ENCODE measurements around the gene ATP5ME. TPM values are rescaled to one million over a fixed set of nuclear protein-coding genes. Genes with fewer than 3 reads are reported as not detected.

ATP5ME gene
- polyA plus RNA-seq, 3 donors, result 163 to 397 (median 367) TPM

GRCh38 chr4:657834-658667, 16.0 kb downstream of the ATP5ME start:
- Histone ChIP-seq H3K4me2 (replicated peaks; ENCODE audit: extremely low read depth, low read length, poor library complexity, severe bottlenecking) (no peak overlapping the region), H3K27me3 (ENCODE audit: control insufficient read depth in 2 of 2, insufficient read depth in 2 of 2, low read length in 2 of 2) (no peaks in the 10 kb centered on the region), H4K20me1 (ENCODE audit: insufficient read depth, low read length) (no peaks in the 10 kb centered on the region), H3K9ac (ENCODE audit: insufficient read depth, low read length, poor library complexity, severe bottlenecking) (no peak overlapping the region), H3K4me3 (replicated peaks in 1 of 3; ENCODE audit: low read depth in 2 of 3, low read length in 3 of 3) (no peak overlapping the region), H3K4me1 (ENCODE audit: control insufficient read depth in 1 of 2, insufficient read depth in 2 of 2, low read length in 2 of 2) (peaks cover 1 to 2% of the 10 kb centered on the region in 2 donors), H3K27ac (ENCODE audit: low read depth in 1 of 2, low read length in 2 of 2) (no peak overlapping the region), H2AFZ (ENCODE audit: insufficient read depth, low read depth, low read length, poor library complexity, severe bottlenecking) (no peak overlapping the region), H3K9me3 (replicated peaks in 1 of 2; ENCODE audit: control insufficient read depth in 1 of 2, insufficient read depth in 1 of 2, low read length in 2 of 2) (peaks cover 0 to 9% of the 10 kb centered on the region in 2 donors), H3K79me2 (ENCODE audit: insufficient read depth, low read length) (no peaks in the 10 kb centered on the region), H3K36me3 (replicated peaks in 1 of 2; ENCODE audit: control insufficient read depth in 1 of 2, insufficient read depth in 2 of 2, low read length in 2 of 2) (no peaks in the 10 kb centered on the region)
- Mint-ChIP-seq H3K4me3 (no peak overlapping the region), H3K9me3 (peaks cover 0 to 19% (median 15%) of the 10 kb centered on the region in 7 donors), H3K36me3 (no peaks in the 10 kb centered on the region), H3K4me1 (peaks cover 1% of the 10 kb centered on the region), H3K27ac (no peak overlapping the region), H3K27me3 (ENCODE audit: low read depth in 3 of 3) (peaks cover 2 to 3% (median 3%) of the 10 kb centered on the region in 3 donors)
- 94% methylated on average over 26 of the region's 27 CpGs for WGBS (ENCODE audit: insufficient coverage)
- no peak for DNase-seq
- intact Hi-C loops (cut with micrococcal nuclease), result no loop called here
- TF ChIP-seq CTCF (IDR thresholded peaks at IDR 0.05), result no peak

GRCh38 chr4:657338-657833, 16.7 kb downstream of the ATP5ME start:
- H3K36me3 ChIP-seq (replicated peaks in 1 of 2; ENCODE audit: control insufficient read depth in 1 of 2, insufficient read depth in 2 of 2, low read length in 2 of 2), result no peaks in the 10 kb centered on the region
- no peak for TF ChIP-seq CTCF (IDR thresholded peaks at IDR 0.05)
- no peak overlapping the region for H2AFZ ChIP-seq (ENCODE audit: insufficient read depth, low read depth, low read length, poor library complexity, severe bottlenecking)
- peaks cover 0 to 9% of the 10 kb centered on the region in 2 donors for H3K9me3 ChIP-seq (replicated peaks in 1 of 2; ENCODE audit: control insufficient read depth in 1 of 2, insufficient read depth in 1 of 2, low read length in 2 of 2)
- no peaks in the 10 kb centered on the region for H3K27me3 ChIP-seq (ENCODE audit: control insufficient read depth in 2 of 2, insufficient read depth in 2 of 2, low read length in 2 of 2)
- no peak overlapping the region for H3K9ac ChIP-seq (ENCODE audit: insufficient read depth, low read length, poor library complexity, severe bottlenecking)
- no peak overlapping the region for H3K27ac ChIP-seq (ENCODE audit: low read depth in 1 of 2, low read length in 2 of 2)
- H4K20me1 ChIP-seq (ENCODE audit: insufficient read depth, low read length), result no peaks in the 10 kb centered on the region
- Mint-ChIP-seq H3K27ac (no peak overlapping the region), H3K4me3 (no peak overlapping the region), H3K36me3 (no peaks in the 10 kb centered on the region), H3K4me1 (no peaks in the 10 kb centered on the region), H3K27me3 (ENCODE audit: low read depth in 3 of 3) (peaks cover 3 to 4% (median 3%) of the 10 kb centered on the region in 3 donors), H3K9me3 (peaks cover 0 to 19% (median 14%) of the 10 kb centered on the region in 7 donors)
- DNase-seq, result no peak
- WGBS (ENCODE audit: insufficient coverage), result 89% methylated on average over 23 of the region's 23 CpGs
- no peaks in the 10 kb centered on the region for H3K79me2 ChIP-seq (ENCODE audit: insufficient read depth, low read length)
- intact Hi-C loops (cut with micrococcal nuclease), result no loop called here
- H3K4me2 ChIP-seq (replicated peaks; ENCODE audit: extremely low read depth, low read length, poor library complexity, severe bottlenecking), result no peak overlapping the region
- H3K4me1 ChIP-seq (ENCODE audit: control insufficient read depth in 1 of 2, insufficient read depth in 2 of 2, low read length in 2 of 2), result no peaks in the 10 kb centered on the region
- no peak overlapping the region for H3K4me3 ChIP-seq (replicated peaks in 1 of 3; ENCODE audit: low read depth in 2 of 3, low read length in 3 of 3)
